NCI-H2171 (cell line): ENCODE data around the gene PAMR1.

Experiments
- DNase-seq: peaks from one replicate; lab custom pipeline; 2025; lab: John Stamatoyannopoulos, UW

PAMR1 gene

DNA sequence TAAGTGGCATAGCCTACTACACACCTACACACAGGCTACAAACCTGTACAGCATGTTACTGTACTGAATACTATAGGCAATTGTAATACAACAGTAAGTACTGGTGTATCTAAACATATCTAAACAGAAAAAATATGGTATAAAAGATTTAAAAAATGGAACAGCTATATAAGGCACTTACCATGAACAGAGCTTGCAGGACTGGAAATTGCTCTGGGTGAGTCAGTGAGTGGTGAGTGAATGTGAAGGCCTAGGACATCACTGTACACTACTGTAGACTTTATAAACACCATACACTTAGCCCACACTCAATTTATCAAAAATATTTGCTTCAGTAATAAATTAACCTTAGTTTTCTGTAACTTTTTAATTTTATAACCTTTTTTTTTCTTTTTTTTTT lies 24.7 kb downstream of the PAMR1 start:
- DNase-seq: no peak

DNA sequence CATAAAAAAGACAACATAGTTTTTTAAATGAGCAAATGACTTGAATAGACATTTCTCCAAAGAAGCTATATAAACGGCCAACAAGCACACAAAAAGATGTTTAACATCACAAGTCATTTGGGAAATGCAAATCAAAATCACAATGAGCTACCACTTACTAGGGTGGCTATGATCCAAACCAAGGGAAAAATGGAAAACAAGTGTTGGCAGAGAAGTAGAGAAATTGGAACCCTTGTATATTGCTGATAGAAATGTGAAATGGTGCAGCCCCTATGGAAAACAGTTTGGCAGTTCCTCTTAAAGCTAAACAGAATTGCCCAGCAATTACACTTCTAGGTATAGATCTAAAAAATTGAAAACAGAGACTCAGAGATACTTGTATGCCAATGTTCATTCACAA lies 29.0 kb downstream of the PAMR1 start:
- no peak for DNase-seq

DNA sequence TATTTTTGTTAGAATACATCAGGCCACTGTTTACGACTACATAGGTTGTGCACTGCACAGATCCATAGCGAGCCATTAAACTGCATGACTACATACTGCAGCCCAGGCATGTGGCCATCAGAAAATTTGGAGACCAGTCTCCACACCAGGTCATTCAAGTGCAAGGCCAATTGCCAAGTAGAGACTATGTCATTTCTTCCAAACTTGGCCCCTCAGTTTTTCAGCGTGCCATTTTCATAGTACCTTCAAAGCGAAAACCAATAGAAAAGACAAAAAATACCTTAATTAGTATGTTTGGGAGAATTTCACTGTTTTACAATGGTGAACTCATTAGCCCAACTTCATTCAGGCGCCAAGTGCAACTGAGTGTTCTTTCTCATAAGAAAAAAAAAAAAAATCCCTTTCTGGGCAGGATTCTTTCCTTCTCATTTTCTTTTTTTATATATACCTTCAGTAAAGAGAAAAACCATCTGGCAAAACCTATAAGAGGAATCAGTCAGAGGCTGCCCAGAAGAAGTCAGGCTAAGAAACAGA lies 30.4 kb downstream of the PAMR1 start:
- no peak for DNase-seq

DNA sequence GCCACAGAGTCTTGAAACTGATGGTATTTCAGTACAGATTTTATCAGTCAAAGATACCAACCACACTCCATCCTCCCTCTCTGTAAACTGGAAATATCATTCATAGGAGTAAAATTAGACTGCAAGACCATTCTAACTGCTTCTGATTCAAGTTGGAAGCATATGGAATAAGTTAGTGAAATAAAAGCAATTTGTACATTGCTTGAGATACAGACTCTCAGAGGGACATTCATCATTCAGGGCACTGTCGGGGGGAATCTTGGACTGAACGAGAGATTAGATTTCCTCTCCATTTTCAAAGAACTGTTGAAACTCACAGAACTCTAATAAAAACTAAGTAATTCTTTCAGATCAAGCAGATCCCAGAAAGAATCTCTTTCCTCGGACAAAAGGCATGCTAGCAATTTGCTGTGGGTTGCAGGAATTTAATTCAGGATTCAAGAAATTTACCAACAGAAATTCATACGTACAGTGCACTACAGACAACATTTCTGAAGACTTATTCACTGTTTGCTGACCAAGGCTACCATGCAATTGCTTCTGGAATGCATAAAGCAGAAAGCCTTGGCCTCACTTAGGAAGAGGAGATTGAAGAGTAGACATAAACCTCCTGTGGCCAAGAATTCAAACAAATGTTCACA lies 34.1 kb downstream of the PAMR1 start:
- DNase-seq: no peak

DNA sequence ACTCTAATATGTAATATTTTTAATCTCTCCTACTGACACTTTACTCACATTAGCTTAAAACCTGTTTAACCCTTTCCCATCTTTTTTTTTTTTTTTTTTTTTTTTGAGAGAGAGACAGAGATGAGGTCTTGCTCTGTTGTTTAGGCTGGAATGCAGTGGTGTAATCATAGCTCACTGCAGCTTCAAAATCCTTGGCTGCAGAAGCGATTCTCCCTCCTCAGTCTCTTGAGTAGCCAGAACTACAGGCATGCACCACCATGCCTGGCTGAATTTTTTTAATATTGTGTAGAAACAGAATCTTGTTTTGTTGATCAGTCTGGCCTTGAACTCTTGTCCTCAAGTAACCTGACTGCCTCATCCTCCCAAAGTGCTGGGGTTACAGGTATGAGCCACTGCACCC lies 37.3 kb downstream of the PAMR1 start:
- no peak for DNase-seq

DNA sequence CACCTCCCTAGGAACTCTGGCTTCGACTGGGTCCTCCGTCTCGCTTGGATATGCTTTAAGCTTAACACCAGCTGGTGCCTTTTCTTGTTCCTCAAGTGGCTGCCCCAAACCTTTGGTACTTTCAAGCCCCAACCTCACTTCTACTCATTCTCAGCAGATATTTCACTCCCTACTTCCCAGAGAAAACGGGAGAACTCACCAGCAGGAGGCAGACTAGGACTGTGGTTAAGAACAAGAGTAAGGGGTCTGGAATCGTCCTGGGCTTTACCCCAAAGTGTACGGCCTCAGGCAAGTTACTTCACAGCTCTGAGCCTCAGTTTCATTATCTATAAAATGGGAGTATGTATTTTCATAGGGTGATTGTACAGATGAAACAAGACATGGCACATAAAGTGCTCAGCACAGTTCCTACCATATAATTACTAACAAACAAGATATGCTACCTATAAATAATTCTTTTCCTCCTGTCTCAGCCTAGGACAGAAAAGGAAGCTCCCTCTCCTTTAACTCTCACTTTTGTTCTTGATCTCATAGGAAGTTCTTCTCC lies 37.8 kb downstream of the PAMR1 start:
- no peak for DNase-seq

DNA sequence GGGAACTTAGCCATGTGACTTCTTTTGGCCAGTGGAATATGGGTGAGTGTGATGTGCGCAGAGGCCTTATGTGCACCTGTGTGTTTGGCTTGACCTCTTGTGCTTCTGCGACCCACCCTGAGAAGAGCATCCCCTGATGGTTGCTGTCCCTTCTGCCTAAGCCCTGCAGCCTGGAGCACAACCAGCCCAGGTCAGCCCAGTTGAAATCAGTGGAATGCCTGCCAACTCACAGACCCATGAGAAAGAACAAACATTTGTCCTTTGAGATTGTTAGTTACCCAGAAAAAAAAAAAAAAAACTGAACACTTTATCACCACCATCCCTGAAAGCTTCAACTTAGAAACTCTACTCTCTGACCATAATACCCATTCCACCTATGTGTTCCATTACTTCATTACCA lies 38.5 kb downstream of the PAMR1 start:
- DNase-seq: no peak

DNA sequence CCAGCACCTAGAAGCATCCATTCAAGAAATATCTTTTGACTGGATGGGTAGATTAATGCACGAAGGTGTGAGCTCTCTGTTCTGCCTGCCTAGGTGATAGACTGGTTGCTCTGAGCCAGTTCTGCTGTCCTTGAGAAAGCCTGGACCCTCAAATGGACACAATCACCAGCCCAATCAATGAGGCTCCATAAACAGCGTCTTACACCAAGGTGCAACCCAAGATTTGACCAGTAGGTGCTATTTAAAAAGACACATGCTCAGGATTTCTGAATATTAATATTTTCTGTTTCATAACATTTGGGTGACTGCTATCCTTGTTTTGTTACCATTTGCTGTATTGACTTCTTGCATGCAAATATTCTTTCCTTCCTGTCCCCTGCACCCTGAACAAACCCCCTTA lies 39.0 kb downstream of the PAMR1 start:
- no peak for DNase-seq

DNA sequence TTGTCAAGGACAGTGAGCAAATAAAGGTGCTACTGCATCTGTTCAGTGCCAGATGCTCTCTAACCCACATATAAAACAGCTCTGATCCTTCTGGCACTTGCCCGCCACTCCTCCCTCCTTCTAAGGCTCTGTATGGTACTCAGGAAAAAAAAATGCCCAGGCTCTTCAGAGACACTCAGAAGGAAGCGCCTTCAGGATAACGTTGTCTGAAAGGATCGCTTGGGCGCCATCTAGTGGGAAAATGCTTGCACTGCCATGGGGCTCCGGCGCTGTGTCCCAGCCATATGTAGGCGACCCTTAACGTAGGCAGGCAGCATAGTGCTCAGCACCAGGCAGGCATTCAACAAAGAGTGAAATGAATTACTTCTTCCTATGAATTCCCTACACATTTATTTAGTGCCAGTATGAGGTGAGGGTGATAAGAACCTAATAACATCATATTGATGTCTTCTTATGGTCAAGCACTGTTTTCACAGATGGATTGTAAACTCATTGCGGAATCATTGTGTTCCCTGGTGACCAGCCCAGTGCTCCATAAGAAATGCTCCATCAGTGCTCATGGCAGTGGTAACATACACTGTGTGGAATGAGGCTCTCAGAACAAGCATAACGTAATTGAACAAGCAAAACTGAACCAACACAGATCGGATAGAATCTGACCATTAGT lies 39.6 kb downstream of the PAMR1 start:
- peak; percentile 97 for DNase-seq

DNA sequence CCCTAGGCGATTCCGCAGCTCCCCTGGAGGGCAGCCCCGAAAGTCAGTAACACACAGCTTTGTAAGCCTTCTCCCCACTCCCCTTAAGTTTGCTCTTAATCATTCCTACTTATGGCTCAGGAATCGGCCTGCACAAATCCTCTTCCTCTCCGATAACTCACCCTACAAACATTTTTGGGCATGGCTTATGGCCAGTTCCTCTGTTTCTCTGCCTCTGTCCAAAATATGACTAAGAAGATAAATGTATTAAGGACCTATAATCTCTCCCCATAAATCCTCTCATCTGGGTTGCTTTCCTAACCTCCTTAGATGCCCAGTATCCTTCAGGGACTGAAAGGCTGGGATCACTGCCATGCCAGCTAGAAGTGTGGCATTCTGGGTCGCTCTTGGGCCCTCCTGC lies 41.0 kb downstream of the PAMR1 start:
- no peak for DNase-seq

DNA sequence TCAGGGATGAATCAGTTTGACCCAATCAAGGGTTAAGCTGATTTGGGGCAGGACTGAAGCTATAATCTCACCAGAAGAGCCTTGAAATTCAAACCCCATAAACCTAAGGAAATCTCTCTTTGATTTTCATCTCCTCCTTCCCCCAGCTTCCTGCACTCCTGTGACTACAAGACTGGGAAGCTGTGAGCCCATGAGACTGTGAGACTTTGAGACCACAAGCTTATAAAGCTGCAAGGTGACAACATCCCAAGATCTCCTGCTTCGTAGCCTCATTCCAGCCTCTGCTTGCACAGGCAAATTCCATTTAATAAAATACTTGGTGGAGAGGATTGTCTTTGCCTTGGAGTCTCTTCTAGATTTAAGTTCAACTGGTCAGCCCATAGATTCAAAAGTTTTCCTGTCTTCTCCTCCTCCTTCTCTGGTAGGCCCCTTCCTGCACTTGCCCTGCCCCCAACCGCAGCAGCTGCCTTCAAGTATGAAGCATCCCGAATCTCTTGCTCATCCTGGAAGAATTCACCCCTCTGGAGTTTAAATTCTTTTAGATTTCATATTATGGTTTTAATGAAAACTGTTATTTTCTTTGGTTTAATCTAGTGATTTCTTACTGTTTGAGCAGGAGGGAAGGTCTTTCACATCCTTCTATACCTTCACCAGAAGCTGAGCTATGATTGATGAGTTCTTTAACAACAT lies 42.1 kb downstream of the PAMR1 start:
- no peak for DNase-seq

DNA sequence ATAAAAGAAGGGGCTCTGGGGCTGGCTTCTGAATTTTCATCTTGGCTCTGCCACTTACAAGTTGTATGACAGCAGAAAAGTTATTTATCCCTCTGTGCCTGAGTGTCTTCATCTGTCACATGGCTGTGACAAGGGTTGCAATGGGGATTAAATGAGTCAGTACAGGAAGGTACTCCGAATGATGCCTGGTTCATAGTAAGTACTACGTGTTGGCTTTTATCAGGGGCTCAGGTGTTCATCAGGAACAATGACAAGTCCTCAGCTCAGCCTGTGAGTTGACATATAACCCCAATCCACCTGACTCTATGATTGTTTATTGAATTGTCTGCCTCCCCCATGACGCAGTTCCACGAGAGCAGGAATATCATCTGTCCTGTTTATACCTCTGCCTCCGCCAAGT lies 45.7 kb downstream of the PAMR1 start:
- DNase-seq: no peak

DNA sequence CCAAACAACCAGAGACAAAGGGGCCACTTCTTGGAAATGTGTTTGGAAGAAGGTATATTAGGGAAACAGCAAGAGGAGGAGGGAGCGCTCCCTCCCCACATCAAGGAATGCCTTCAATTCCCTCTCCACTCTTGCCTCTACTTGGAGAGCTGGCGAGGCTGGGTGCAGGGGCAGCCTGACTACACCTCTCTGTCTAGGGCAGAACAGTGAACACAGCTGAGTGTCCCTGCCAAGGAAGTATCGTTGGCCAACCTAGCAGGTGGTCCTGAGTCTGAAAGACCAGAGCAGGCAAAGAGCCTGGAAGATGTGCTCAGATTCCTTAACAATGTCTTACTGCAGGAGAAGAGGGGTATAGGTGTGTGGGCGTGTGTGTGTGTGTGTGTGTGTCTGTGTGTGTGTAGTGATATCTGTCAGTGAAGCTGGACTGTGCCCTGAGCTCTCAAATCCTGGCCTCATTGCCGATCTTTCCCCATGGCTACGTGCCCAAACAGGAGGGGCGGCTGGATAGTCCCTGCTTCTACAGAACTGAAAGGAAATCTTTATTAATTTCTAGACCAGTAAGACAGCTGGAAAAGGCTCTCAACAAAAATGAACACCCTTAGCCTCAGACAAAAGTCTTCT lies 46.8 kb downstream of the PAMR1 start:
- no peak for DNase-seq

DNA sequence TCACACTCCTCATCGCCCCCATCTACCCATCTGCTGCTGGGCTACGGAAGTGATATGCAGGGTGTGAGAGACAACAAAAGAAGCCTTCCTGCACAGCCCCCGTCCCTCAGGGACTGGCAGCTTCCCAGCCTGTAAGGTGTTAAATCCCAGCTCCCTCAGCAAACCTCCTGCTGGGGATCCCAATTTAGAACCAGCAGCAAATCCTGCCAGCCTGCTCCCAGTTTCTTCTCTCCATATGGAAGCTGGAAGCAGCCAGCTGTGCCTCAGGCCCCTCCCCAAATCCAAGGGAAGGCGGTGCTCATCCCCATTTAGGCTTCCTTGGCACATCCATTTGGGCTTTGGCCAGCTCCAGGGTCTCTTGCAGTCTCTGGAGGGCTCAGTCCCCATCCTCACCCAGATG lies 47.5 kb downstream of the PAMR1 start:
- DNase-seq: peak; percentile 82

DNA sequence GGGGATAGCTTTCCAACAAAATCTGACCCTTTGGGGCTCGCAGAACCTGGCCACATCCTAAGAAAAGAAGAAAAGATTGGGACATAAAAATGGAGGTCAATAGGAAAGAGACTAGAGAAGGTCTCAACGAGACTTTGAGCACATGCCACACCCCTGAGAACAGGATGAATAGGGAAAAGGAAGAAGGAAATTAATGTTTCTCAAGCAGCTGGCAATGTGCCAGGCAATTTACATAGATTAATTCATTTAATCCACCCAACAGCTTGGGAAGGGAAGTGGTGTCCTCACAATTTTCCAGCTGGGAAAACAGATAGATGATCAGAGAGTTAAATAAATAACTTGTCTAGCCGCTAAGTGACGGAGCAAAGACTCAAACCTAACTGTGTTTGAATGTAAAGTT lies 50.7 kb downstream of the PAMR1 start:
- DNase-seq: no peak

DNA sequence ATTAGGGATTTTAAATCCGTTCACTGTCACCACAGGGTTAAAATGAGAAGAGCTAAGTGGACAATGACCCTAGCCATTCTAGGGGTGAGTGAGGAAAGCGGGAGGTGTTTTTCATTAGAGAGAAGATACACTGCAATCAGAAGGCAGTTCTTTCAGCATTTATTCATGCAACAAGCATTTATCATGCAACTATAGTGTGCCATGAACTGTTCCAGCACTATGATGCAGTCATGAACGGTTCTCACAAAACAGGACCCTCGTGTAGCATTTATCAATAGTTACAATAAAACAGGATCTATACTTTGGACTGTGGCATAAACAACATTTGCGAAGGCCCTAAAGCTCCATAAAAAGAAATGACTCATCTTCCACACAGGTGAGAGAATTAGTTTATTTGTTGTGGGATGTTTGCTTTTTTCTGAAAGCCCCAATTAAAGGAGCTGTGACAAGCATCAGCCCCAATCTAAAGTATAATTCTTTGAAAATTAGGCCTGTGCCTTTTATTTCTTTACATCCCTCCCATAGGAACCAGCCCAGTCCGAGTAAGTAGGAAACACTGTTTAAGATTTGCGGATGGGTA lies 51.5 kb downstream of the PAMR1 start:
- DNase-seq: no peak

DNA sequence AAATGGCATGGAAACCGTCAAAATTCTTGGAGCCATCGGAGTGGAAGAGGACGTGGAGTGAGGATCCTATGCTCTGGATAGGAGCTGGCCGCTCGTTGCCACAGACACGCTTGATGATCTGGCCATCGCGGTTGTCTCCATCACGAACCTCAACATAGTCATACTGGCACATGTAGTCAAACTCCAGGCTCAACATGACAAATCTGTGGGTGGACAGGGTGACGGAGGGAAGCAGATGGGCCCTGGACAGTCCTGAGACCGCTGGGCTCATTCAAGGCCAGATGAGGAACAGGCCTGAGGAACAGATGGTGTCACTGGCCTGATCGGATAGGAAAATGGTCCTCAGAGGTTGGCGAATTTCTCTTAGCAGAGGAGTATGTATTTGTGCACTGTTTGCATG lies 54.8 kb downstream of the PAMR1 start:
- no peak for DNase-seq

DNA sequence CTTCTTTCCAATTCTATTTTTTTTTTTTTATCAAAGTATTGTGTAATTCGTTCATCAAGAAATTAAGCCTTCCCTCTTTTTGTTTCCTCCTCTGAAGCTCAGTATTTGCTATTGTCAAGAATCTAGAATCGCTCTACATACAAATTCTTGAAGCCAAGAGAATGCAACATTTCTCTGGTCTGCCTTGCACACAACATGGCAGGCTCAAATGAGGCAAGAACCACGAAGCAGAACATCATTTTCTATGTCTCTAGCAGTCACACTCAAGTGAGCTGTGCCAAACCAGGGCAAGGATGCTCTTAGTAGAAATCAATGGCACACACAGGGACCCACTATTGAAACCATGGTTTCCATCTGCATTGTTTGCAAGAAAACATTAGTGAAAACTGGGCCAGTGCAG lies 59.4 kb downstream of the PAMR1 start:
- no peak for DNase-seq

DNA sequence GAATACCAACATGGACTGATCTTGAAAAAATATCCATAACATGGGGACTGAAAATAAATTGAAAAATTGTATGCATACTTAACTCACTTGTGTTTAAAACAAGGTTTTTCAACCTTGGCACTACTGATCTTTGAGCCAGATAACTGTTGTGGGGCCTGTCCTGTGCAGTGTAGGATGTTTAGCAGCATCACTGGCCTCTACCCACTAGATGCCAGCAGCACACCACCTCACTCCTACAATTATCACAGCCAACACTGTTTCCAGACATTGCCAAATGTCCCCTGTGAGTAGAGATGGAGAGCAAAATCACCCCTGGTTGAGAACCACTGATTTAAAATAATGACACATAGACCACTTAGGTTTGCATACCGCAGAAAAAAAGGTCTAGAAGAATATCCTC lies 61.1 kb downstream of the PAMR1 start:
- DNase-seq: no peak

DNA sequence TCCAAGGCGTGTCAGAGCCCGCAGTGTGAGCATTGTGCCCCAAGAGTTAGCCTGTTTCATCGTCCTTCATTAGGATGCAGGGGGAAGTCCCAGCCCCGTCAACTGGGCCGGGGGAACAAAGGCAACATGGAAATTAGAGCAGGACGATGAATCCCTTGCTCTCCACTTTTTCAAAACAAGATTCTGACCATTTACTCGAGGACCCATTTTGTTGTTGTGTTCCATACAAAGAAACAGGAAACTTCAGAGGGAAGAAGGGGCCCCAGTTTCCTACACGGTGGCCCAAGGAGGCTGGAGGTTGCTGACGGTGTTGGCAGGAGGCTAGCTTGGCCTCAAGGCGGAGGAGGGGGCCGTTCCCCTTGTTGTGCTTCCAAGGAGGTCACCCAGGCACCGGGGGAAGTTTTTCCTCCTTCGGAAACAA lies 62.1 kb downstream of the PAMR1 start:
- no peak for DNase-seq

DNA sequence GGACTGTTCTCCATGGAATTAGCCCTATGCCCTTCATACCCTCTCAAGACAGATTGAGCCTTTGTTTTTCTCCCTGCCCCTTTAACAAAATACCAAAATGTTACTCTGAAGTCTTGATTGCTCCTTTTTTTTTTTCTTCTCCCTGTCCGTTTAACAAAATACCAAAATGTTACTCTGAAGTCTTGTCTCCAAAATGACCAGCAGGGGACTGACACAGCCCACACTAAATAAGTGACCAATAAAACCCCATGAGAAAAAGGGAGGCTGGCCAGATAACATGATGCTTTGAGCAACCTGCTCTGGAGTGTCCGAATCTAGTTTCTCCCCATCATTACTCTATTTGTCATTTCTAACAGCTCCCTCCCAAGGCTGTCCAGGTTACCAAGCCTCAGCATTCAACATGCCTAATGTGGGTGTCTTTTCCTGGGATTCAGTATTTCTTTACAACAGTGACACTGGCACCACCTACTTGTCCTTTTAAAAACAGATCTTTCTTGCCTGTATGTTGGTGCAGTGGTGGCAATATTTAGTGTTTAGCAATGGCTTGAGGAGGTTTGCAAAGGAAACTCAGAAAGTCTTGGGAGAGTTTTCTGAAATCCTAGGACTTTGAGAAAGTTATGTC lies 63.4 kb downstream of the PAMR1 start:
- no peak for DNase-seq

DNA sequence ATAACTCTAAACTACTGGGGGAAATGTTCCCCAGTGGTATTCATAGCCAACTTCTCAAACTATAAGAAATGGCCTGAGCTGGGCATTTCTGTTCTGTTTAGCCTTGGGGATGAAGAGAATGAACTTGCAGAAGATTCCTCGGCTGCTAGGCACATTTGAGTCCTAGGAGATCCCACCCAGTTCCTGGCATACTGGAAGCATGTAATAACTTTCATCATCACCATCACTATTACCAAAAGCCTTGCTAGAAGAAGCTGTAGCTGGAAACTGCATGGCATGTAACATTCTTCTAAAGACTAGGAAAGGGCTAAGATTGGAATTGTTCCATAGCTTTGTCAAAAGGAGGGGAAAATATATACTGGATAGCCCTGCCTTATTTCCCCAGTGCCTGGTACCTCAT lies 65.9 kb downstream of the PAMR1 start:
- DNase-seq: no peak
